HCT116 (cell line): ENCODE data around the gene TM7SF3. TPM values are rescaled to one million over a fixed set of nuclear protein-coding genes. Genes with fewer than 3 reads are reported as not detected.
A peak's percentile ranks its signal among the peaks of the same experiment; 100 is the strongest.

Source experiments
- ATF3 ChIP-seq: IDR thresholded peaks from 2 replicates; pipeline ENCODE4 v1.6.1; 2012
- CBX3 ChIP-seq: IDR thresholded peaks from 2 replicates; pipeline ENCODE4 v1.6.1; 2012; ENCODE audit warnings: low read depth
- CTCF ChIP-seq, 3 experiments: fragments of 200-600 bp in 1 of 3; sonication (generic) in 1 of 3; IDR thresholded peaks in 2 of 3; conservative IDR thresholded peaks in 1 of 3; 2 replicates each; pipeline ENCODE4 v1.5.1; 2012 to 2017; ENCODE audit warnings: low read depth in 2 of 3, low read length in 2 of 3, antibody characterized with exemption in 1 of 3, borderline replicate concordance in 1 of 3, control low read depth in 1 of 3, mild to moderate bottlenecking in 1 of 3, mixed read lengths in 1 of 3, mixed run types in 1 of 3, moderate library complexity in 1 of 3; ENCODE audit not compliant: insufficient read depth in 1 of 3
- EGR1 ChIP-seq: IDR thresholded peaks from 2 replicates; pipeline ENCODE4 v1.6.1; 2012; ENCODE audit warnings: low read depth
- ELF1 ChIP-seq: IDR thresholded peaks from 2 replicates; pipeline ENCODE4 v1.6.1; 2012; ENCODE audit warnings: low read depth, borderline replicate concordance
- EZH2 ChIP-seq: fragments of 200-600 bp; sonication (generic); IDR thresholded peaks from 2 replicates; pipeline ENCODE4 v1.6.1; 2017; ENCODE audit warnings: antibody characterized with exemption, mixed run types
- EZH2phosphoT487 ChIP-seq: fragments of 200-600 bp; IDR thresholded peaks from 2 replicates; pipeline ENCODE4 v1.6.1; 2018; ENCODE audit warnings: antibody characterized with exemption, borderline replicate concordance
- FOSL1 ChIP-seq: IDR thresholded peaks from 2 replicates; pipeline ENCODE4 v1.6.1; 2012; ENCODE audit warnings: low read depth
- MAX ChIP-seq: IDR thresholded peaks from 2 replicates; pipeline ENCODE4 v1.6.1; 2012
- POLR2AphosphoS5 ChIP-seq: IDR thresholded peaks from 2 replicates; pipeline ENCODE4 v1.6.1; 2011; ENCODE audit warnings: mild to moderate bottlenecking, low read depth, low read length, moderate library complexity
- SP1 ChIP-seq: IDR thresholded peaks from 2 replicates; pipeline ENCODE4 v1.6.1; 2012; ENCODE audit warnings: low read depth
- TCF7L2 ChIP-seq: IDR thresholded peaks from 2 replicates; pipeline ENCODE4 v1.7.0; 2011; ENCODE audit warnings: borderline replicate concordance, inconsistent platforms; ENCODE audit not compliant: insufficient read depth, insufficient read length; ENCODE audit errors: extremely low read depth
- YY1 ChIP-seq: IDR thresholded peaks from 2 replicates; pipeline ENCODE4 v1.6.1; 2011; ENCODE audit warnings: low read length, low read depth, moderate library complexity, mild to moderate bottlenecking; ENCODE audit not compliant: insufficient replicate concordance; ENCODE audit errors: extremely low read depth
- total RNA-seq: library from RNA; stranded (reverse); gene quantifications from one replicate; pipeline ENCODE4 v1.2.1, GENCODE V29; 2021; ENCODE audit not compliant: unreplicated experiment

TM7SF3 gene
- total RNA-seq, 1 experiment from 2014 or later: 46.5 TPM

- TF ChIP-seq CTCF (IDR thresholded peaks at IDR 0.05 in 2 of 3, conservative IDR thresholded peaks at IDR 0.05 in 1 of 3; ENCODE audit: borderline replicate concordance in 1 of 3, insufficient read depth in 1 of 3, low read depth in 2 of 3, low read length in 2 of 3) (no peak), ATF3 (no peak), CBX3 (0 out of 2 replicates have a peak, but pooled peaks have one; percentile 22), ELF1 (0 out of 2 replicates have a peak, but pooled peaks have one; percentile 26), MAX (peak; percentile 25; the same call in 1 of the 2 replicates), EZH2 (no peak), POLR2AphosphoS5 (peak; percentile 96), FOSL1 (no peak), YY1 (peak; percentile 76), EZH2phosphoT487 (no peak), EGR1 (0 out of 2 replicates have a peak, but pooled peaks have one; percentile 39), TCF7L2 (peak; percentile 6), SP1 (peak; percentile 48)
These were observed 76.1 kb downstream of the TM7SF3 start, which contains the start of the genes FGFR1OP2 and INTS13 (continued) for GRCh38 chr12:26937863-26938700.
